ENCODE data around the gene MPPED2.

Gene MPPED2

DNA sequence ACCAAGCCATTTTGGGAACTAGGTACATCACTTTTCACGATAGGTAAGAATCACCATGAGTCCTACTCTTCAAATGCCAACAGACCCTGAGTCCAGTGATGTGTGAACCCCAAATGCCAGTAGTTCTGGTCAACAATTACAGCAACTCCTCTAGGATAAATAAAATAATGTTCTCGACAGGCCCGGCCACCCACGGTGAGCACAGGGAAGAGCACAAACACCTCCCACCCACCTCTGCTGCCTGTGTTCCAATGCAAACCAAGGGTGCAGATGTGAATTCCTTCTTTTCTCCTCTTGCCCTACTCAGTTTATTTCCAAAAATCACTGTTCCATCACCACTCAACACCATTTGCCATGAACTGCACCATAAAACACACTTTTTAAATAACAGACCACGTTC lies 33.3 kb downstream of the MPPED2 start:
- DNase-seq (ENCODE audit: low read depth), result no peak
- no peak overlapping the region for H3K4me3 ChIP-seq (ENCODE audit: low read depth, low read length)
- TF ChIP-seq, protein P1, sequence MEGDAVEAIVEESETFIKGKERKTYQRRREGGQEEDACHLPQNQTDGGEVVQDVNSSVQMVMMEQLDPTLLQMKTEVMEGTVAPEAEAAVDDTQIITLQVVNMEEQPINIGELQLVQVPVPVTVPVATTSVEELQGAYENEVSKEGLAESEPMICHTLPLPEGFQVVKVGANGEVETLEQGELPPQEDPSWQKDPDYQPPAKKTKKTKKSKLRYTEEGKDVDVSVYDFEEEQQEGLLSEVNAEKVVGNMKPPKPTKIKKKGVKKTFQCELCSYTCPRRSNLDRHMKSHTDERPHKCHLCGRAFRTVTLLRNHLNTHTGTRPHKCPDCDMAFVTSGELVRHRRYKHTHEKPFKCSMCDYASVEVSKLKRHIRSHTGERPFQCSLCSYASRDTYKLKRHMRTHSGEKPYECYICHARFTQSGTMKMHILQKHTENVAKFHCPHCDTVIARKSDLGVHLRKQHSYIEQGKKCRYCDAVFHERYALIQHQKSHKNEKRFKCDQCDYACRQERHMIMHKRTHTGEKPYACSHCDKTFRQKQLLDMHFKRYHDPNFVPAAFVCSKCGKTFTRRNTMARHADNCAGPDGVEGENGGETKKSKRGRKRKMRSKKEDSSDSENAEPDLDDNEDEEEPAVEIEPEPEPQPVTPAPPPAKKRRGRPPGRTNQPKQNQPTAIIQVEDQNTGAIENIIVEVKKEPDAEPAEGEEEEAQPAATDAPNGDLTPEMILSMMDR (IDR thresholded peaks at IDR 0.05; ENCODE audit: insufficient read depth, low read depth, low read length, missing control alignments), result no peak

DNA sequence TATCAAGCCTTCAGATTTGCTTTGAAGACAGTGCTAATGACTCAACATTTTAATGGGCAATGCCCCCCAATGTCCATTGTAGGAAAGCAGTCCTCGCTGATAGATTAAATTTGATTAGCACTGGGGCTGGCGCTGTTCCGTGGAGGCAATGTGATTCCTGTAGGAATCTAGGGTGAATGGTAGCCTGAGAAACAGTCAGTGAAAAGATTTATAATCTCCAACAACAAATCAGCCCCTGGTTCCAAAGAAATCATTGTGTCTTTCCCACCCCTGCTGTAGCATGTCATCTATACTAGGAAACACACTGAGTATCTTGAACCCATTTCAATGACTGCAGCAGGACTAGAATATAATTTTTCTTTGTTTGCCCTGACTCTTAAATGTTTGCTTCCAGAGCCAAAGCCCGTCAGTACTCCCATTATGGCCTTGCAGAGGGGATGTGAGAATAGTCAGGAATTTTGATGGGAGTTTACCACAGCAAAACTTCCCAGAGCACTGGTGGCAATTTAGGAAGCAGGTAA lies 36.1 kb downstream of the MPPED2 start:
- no peak overlapping the region for H3K4me3 ChIP-seq (ENCODE audit: low read depth, low read length)
- TF ChIP-seq, protein P1 (IDR thresholded peaks at IDR 0.05; ENCODE audit: insufficient read depth, low read depth, low read length, missing control alignments), result no peak
- DNase-seq (ENCODE audit: low read depth), result no peak

DNA sequence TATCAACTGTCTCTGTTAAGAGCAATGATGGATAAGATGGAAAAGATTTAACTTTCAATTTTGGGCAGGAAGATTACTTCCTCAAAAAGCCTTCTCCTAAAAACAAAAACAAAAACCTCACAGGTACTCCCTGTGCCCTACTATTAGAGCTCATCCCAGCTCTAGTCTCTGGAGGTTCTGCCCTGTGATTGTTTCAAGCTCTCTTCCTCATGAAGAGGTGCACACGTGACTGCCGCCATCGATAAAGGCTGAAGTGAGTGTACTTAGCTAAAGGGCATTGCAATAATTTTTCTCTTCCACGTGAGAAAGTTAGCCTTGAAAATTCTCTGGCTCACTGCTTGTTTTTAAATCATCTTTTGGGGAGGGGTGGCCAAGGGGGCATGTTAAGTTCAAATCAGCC lies 36.6 kb downstream of the MPPED2 start:
- no peak for DNase-seq (ENCODE audit: low read depth)
- H3K4me3 ChIP-seq (ENCODE audit: low read depth, low read length), result no peak overlapping the region
- TF ChIP-seq, protein P1 (IDR thresholded peaks at IDR 0.05; ENCODE audit: insufficient read depth, low read depth, low read length, missing control alignments), result no peak

DNA sequence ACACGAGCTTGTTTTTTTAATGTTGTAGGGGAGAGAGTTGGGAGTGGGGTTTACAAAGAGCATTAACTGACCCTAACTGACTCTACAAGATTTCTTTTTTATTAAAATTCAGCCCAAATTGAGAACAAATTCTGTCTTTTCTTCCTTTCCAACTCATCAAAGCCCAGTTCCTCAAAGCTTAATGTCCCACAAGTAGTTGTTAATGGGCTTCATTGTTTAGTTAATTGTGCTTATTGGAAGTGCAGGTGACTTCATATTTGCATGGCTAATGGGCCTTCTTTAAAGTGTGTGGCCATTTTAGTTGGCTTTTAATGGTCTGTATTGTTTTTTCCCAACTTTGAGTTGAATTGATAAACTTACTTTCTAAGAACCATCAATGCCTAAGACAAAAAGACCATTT lies 39.8 kb downstream of the MPPED2 start:
- TF ChIP-seq, protein P1 (IDR thresholded peaks at IDR 0.05; ENCODE audit: insufficient read depth, low read depth, low read length, missing control alignments), result no peak
- no peak overlapping the region for H3K4me3 ChIP-seq (ENCODE audit: low read depth, low read length)
- DNase-seq (ENCODE audit: low read depth), result no peak

DNA sequence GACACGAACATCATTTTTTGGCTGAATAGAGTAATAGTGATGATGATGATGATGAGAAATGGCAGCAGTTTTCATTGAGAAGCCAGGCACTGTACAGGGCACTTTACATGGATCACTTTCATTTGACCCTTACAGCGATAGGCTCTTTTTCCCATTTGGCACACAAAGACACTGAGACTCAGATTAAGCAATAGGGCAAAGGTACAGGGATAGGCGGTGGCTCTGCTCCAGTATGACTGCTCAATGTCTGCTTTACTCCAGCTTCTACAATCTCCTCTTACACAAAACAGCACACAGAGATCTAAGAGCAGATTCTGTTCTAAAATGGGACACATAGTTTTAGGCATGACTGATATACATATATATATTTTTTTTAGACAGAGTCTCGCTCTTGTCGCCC lies 40.6 kb downstream of the MPPED2 start:
- H3K4me3 ChIP-seq (ENCODE audit: low read depth, low read length), result no peak overlapping the region
- TF ChIP-seq, protein P1 (IDR thresholded peaks at IDR 0.05; ENCODE audit: insufficient read depth, low read depth, low read length, missing control alignments), result no peak
- no peak for DNase-seq (ENCODE audit: low read depth)

DNA sequence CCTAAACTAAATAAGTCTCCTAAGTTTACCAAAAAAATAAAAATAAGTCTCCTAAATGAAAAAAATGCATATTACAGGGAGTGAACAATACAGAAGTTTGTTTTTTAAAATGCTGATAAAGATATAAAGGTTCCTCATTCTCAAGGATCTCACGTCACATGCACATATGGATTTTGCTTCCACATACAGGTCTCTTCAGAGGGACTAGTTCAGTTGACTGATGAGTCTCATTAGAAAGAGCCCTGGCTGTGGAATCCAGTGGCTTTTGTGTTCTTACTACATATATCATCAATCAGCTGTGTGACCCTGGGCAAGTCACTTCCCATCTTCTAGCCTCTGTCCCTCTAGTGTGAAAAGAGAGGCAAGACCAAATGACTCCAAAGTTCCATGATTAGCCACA lies 43.1 kb downstream of the MPPED2 start:
- TF ChIP-seq, protein P1 (IDR thresholded peaks at IDR 0.05; ENCODE audit: insufficient read depth, low read depth, low read length, missing control alignments), result no peak
- no peak for DNase-seq (ENCODE audit: low read depth)
- no peak overlapping the region for H3K4me3 ChIP-seq (ENCODE audit: low read depth, low read length)

DNA sequence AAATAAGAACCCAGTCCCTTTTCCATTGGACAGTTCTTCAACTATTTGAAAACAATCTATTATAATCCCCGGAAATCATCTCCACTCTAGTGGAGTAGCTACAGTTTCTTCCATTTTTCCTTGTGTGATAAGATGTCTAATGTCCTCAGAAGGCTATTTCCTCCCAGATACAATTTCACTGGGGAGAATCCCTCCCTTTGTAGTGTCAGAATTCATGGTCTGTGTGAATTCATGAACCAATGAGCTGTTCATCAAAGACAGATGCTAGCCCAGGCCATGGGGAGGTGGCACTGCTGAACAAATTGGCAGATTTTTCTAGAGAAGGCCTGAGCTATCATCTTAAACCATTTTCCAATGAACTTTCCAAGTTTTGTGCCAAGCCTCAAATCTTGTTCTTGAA lies 45.4 kb downstream of the MPPED2 start:
- TF ChIP-seq, protein P1 (IDR thresholded peaks at IDR 0.05; ENCODE audit: insufficient read depth, low read depth, low read length, missing control alignments), result no peak
- no peak overlapping the region for H3K4me3 ChIP-seq (ENCODE audit: low read depth, low read length)
- DNase-seq (ENCODE audit: low read depth), result no peak
